Gastrocnemius medialis (tissue), 4 donors: ENCODE data around the gene TTPAL.

Experiments
- POLR2A ChIP-seq, 2 donors: fragments of 450-650 bp; IDR thresholded peaks; one replicate each; pipeline ENCODE4 v1.6.1; 2017; ENCODE audit warnings: antibody characterized with exemption in 2 of 2, mild to moderate bottlenecking in 2 of 2, moderate library complexity in 2 of 2
- TF ChIP-seq, protein P1 (sequence below), 5 experiments: fragments of 450-650 bp in 3 of 5; fragments of 200-600 bp in 2 of 5; sonication (generic) in 2 of 5; IDR thresholded peaks in 4 of 5; conservative IDR thresholded peaks in 1 of 5; 1 replicate in 4 of 5; 2 replicates in 1 of 5; pipeline ENCODE4 v1.5.1; 2016 to 2019; ENCODE audit warnings: antibody characterized with exemption in 5 of 5, mild to moderate bottlenecking in 3 of 5, moderate library complexity in 3 of 5

- no peak for TF ChIP-seq POLR2A (IDR thresholded peaks at IDR 0.05)
- TF ChIP-seq, protein P1, sequence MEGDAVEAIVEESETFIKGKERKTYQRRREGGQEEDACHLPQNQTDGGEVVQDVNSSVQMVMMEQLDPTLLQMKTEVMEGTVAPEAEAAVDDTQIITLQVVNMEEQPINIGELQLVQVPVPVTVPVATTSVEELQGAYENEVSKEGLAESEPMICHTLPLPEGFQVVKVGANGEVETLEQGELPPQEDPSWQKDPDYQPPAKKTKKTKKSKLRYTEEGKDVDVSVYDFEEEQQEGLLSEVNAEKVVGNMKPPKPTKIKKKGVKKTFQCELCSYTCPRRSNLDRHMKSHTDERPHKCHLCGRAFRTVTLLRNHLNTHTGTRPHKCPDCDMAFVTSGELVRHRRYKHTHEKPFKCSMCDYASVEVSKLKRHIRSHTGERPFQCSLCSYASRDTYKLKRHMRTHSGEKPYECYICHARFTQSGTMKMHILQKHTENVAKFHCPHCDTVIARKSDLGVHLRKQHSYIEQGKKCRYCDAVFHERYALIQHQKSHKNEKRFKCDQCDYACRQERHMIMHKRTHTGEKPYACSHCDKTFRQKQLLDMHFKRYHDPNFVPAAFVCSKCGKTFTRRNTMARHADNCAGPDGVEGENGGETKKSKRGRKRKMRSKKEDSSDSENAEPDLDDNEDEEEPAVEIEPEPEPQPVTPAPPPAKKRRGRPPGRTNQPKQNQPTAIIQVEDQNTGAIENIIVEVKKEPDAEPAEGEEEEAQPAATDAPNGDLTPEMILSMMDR (IDR thresholded peaks at IDR 0.05 in 4 of 5, conservative IDR thresholded peaks at IDR 0.05 in 1 of 5) = no peak
Observed at GRCh38 chr20:44526129-44526528, 50.5 kb downstream of the TTPAL start.
